Activated T-cell treated with anti-CD3 and anti-CD28 coated beads, Interleukin-2, amount 50 U/mL, for 1 hour (primary cell): ENCODE data around the gene KSR2.
"Not testable (repeated sequence)": the region's sequence is repeated elsewhere in the genome, so short reads cannot be mapped to it uniquely, and the experiment has no call there.

Experiments
- DNase-seq: peaks from one replicate; pipeline ENCODE4 v3.0.0-alpha.2; 2020

Gene KSR2

DNA sequence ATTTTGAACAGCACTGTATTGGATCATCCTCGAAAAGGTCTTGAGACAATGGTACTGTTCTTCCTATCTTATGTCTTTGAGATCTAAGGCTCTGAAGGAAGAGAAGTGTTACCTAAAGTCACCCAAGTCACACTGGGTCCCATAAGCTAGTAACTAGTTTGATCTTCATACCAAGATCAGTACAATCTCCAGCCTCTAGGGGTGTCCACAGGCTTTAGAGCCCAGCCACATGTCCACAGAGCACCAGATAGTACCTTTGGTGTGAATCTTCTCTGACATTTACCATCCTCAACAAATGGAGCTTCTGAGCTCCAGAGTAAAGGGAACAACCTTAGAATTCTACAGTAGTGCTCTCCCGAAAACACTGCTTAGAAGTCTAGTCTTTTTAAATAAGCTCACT, 78.7 kb downstream of the KSR2 start:
- DNase-seq, result no peak

DNA sequence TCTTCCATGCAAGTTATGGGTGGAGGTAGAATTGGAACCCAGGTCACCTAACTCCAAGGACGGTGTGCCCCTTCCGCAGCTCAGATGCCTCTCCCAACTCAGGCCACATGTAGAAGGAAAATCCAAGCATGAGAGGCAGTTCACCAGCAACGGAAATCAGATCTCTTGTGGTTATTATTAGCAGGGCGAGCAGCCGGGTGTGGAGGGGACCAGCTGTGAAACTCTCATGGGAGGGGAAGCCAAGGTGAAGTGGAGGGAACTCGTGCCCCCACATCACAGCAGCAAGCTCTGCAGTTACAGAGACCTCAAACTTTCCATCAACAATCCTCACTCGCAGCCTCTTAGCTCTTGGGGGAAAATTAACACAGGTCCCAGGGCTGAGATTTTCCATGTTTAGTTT, 79.7 kb downstream of the KSR2 start:
- no peak for DNase-seq

DNA sequence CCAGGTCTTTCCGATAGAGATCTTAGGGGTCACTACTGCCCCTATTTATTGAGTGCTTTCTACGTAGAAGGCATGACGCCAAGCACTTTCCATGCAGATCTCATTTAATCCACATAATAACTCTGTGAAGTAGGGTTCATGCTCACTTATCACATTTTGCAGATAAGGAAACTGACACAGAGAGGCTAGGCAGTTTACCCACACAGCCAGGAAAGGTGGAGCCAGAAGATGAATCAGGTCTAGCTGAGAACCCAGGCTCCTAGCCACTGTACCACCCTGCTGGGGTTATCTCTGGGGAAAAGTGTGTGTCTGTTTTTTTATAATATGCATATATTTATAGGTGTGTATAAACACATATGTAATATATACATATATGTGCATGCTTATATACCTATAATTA, 83.6 kb downstream of the KSR2 start:
- DNase-seq, result no peak

DNA sequence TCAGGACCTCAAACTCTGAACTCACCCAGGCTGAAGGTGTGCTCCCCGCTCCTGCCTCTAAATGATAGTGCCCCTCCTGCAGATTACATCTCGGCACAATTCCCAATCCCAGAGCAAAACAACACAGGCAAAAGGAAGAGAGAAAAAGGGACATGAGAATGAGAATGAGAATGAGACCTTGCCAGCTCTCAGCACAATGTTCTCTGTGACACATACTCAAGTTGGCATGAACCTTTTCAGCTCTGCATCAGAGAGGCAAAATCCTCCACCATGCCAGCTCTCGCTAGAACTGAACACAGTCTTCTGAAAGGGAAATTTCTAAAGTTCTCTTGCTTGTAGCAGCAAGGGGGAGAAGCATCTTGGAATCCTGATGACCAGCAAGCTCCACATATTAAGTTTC, 84.6 kb downstream of the KSR2 start:
- no peak for DNase-seq

DNA sequence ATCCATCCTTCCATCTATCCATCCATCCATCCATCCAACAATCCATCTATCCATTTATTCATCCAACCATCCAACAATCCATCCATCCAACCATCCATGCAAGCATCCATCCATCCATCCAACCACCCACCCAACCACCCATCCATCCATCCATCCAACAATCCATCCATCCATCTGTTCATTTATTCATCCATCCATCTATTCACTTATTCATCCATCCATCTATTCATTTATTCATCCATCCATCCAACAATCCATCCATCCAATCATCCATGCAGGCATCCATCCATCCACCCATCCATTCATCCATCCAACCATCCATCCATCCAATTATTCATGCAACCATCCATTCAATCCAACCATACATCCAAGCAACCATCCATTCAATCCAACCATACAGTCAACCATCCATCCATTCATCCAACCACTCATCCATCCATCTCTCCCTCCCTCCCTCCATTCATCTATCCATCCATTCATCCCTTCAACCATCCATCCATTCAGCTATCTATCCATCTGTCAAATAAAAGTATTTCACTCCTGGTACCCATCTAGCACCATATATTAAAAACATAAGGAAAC, 86.1 kb downstream of the KSR2 start:
- DNase-seq, result no peak

DNA sequence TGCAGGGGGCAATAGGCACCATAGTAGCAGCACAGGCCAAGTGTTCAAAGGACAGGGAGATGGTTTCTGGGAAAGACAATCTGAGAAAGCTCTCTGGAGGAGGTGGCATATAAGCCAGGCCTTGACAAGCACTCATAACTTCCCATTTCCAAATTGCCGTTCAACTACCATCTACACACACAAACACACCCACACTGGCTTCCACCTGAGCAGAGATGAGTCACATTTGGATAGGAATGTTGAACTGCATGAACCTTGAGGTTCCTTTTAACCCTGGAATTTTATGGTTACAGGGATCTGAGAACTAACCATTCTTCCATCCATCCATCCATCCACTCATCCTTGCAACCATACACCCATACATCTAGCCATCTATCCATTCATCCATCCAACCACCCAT, 86.6 kb downstream of the KSR2 start:
- no peak for DNase-seq

DNA sequence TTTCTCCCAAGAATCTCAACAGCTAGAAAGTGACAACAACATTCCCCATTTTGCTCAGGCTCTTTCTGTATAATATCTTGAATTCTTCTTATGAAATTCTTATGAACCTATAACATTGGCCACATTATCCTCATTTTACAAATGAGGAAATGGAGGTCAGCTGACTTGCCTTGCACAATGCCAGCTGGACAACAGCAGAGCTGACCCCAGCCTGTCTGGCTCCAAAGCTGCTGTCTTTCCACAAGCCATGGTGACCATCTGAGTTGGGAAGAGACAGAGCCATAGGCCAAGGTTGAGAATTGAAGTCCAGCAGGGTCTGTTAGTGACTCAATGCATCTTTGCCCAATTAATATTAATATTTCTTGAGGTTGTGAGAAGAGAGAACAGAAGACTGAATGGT, 87.3 kb downstream of the KSR2 start:
- DNase-seq, result no peak

DNA sequence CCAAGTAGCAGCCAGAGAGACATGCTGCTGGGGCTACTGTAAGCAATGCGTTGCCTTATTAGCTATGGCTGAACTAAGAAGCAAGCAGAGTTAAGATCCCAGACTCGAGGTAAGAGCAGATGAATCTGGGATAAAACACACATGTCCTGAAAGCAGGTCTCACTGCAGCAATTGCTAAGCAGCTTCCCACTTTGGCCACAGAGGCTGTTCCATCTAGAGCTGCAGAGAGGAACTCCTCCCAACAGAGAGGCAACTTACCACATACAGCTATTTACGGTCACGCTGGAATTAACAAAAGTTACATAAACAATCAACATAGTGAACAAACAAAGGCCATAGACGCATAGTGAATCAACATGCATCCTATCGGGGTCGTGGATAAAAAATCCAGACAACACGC, 90.2 kb downstream of the KSR2 start:
- no peak for DNase-seq

DNA sequence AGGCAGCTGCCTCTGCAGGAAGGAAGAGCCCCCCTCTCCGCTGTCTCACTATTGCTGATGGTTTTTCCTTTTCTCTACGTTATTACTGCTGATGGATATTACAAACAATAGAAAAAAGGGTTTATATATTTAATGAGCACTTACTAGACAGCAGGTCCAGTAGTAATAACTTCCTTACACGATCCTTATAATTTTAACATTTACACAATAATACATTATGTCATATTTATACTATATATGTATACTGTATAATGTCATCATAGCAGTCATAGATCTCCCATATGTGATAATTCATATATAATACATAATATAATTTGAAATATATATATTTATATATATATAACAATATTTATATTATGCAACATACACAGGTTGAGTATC, 92.4 kb downstream of the KSR2 start:
- DNase-seq, result no peak

DNA sequence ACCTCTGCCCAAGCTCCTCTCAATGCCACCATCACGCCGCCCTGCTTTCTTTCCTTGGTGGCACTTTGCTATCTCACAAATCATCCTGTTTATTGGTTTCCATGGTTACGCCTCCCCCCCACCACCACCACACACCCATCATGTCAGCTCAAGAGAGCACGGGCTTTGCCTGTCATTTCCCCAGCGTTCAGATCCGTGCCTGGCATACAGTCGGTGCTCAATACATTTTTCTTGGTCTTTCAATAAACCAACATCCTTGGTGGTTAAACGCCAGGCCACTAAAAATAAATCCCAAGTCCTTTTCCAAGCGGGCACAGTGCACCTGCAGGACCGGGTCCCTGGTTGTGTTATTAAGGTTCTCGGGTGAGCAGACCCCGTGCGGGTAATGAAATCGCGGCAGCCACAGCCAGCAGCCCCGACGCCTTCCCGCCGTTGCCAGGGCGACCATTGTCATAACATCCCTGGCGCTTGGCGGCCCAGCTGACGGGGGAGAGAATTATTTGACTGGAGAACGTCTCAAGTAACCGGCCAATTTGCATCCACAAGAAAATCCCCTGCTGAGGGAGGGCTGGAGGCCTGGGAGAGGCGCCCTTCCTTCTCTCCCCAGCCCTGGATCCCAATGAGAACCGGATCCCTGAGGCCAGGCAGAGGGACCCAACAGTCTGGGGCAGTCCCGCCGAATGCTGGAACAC, 92.9 kb downstream of the KSR2 start:
- peak; percentile 45 for DNase-seq

DNA sequence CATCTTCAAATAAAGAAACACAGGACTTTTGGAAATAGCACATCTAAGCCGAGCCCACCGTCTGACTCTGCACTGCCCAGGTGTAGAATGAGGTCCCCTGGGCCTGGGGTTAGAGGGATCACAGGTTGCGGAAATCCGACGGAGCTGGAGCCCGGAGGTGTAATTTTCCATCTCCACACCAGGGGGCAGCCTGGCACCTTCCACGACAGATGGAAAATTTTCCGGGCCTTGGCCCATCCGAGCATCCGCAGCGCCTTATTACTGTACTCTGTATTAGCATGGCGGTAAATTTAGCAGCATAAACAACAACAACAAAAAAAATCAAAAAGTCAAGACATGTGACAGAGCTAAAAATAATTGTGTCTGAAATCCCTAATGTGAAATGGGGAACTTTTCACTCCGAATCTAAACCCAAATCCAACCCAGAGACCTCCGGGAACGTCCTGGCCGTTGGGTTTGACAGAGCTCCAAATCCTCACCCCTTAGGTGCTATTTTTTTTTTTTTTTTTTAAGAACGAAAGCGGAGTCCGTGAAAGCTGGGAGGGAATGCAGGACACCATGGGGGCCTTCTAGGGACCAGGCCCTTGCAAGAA, 93.9 kb downstream of the KSR2 start:
- peak; percentile 72 for DNase-seq

DNA sequence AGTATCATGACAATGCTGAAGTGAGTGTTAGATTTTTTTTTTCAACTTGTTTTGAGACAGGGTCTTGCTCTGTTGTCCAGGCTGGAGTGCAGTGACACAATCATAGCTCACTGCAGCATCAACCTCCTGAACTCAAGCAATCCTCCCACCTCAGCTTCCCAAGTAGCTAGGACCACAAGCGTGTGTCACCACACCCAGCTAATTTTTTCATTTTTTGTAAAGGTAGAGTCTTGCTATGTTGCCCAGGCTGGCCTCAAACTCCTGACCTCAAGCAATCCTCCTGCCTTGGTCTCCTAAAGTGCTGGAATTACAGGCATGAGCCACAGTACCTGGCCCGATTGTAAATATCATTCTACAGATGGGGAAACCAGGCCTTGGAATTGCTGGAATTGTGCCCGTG, 94.6 kb downstream of the KSR2 start:
- not testable (repeated sequence) for DNase-seq

DNA sequence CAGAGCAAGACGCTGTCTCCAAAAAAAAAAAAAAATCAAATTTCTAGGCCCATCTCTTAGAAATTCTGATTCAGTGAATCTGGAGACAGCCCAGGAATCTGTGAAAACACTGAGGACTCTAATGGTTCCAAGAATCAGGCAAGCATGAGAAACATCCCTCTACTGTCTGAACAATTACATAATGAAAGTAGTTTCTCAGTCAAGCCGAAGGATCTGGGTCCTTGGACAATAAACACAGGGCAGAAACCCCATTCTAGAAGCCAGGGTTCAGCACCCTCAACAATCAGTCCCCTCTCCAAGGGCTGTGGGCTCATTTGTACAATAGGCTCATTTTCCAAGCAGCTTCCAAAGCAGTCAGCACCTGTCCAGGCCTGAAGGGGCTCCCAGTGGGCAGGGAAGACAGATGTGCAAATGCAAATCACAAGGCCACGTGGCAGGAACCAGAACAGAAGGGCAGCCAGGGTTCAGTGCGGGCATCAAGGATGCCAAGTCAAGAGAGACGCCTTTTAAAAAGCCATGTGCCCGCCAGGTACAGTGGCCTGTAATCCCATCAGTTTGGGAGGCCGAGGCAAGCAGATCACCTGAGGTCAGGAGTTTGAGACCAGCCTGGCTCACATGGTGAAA, 96.1 kb downstream of the KSR2 start:
- no peak for DNase-seq

DNA sequence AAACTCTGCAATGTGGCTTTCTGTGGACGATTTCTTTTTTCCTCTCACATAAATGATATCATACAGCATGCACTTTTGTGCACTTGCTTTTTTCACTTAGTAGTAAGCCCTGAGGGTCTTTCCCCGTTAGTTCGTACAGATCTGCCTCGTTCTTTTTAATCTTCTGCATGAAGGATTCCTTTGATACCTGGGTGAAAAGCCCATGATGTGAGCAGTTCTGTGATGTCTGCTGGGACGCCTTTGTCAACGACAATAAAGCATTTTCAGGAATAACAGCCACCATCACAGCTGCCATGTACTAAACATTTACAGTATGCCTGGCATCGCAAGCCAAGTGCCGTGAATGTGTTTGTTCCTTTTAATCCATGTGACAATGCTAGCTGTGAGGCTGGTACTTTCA, 99.2 kb downstream of the KSR2 start:
- no peak for DNase-seq

DNA sequence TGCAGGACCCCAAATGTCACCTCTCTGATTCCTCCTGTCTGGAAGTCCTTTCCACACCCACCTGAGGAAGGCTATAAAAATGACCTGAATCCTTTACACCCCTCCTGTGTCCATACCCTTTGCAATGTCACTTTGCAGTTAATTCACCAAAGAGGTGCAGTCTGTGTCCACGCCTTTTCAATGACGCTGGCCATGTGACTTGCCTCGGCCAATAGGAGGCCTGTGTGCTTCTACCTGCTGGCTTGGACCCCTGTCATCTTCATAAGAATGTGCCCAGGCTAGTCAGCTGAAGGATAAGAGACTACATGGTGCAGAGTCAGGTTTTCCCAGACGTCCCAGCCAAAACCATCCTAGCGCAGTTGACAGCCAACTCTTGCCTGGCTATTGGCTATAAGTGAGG, 101.4 kb downstream of the KSR2 start:
- no peak for DNase-seq

DNA sequence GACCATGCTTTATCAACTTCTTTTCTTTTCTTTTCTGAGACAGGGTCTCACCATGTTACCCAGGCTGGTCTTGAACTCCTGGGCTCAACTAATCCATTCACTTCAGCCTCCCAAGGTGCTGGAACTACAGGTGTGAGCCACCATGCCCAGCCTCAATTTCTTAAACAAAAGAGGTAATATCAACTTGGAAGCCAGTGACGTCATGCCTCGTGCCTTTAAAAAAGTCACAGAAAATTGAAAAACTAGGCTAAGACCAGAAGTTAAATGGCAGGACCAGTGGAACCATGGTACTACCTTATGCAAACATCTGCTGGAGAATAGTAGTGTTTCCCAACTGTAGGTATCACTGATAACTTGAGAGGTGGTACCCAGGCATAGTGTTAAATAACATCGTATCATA, 103.3 kb downstream of the KSR2 start:
- DNase-seq, result no peak

DNA sequence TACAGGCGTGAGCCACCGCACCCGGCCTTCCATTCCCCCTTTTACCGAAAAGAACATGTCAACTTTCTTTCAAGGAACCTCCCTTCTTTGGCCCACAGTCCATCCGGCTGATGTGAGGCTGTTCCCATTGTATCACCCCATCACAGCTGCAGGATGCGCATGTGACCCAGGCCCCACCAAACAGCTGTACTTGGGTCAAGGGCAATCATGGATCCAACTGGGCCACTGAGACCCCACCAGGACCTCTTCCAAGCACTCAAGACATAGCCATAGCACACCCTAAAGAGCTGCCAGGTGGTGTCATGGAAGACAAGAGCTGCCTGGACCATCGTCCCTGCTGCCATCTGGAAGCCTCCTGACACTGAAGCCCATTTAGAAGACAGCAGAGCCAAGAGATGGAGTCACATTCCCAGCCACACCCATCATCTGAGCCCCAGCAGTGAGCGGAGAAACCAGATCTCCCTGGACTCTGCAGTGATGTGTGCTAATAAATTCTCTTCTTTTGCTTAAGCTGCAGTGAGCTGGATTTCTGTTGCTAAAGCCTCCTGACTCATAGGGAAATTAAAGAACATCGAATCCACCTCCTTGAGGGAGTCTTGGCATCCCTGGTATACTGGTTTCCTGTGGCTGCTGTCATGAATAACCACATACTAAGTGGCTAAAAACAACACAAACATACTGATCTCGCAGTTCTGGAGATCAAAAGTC, 105.6 kb downstream of the KSR2 start:
- DNase-seq, result no peak

DNA sequence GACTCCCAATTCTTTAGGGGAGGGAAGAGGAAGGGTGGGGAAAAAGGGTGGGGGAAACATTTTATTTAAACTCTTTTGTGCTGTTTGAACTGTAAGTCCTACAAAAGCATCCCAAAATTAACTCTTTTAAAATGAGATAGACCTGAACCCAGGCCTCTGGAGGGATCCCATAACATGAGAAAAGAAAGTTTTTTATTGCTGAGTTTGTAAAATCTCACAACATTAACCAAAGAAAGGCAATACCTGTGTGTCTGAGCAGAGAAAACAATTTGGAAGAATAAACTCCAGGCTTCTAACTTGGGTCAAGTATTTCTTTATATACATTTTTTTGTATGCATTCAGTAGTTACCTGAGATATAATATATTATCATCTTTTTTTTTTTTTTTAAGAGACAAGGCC, 107.1 kb downstream of the KSR2 start:
- no peak for DNase-seq

DNA sequence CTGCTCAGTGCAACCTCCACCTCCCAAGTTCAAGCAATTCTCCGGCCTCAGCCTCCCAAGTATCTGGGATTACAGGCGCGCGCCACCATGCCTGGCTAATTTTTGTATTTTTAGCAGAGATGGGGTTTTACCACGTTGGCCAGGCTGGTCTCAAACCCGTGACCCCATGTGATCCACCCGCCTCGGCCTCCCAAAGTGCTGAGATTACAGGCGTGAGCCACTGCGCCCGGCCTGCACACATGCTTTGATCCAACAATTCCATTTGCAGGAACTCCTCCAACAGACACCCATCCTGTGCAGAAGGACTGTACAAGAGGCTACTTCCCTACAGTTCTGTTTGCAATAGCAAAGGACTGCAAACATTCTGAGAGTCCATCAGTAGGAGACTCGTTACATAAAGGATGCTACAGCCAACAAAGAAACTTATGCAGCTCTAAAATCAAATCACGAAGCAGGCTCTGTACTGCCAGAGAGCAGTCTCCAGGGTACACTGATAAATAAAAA, 108.0 kb downstream of the KSR2 start:
- not testable (repeated sequence) for DNase-seq

DNA sequence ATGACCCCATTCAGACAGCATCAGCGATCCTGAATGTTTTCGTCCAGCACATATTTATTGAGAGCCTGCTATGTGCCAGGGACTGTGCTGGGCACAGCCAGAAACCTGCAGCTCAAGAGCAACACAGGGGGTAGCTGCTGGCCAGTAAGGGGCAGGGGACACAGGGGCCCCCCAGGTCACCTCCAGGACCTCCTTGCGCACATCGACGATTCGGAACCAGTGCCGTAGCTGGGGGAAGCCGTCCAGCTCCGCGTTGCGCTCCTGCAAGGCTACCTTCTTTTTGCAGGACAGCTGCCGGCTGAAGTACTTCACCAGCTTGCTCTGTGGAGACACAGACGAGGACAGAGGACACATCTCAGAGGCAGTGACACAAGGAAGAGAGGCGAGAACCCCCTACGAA, 108.7 kb downstream of the KSR2 start:
- DNase-seq, result no peak

DNA sequence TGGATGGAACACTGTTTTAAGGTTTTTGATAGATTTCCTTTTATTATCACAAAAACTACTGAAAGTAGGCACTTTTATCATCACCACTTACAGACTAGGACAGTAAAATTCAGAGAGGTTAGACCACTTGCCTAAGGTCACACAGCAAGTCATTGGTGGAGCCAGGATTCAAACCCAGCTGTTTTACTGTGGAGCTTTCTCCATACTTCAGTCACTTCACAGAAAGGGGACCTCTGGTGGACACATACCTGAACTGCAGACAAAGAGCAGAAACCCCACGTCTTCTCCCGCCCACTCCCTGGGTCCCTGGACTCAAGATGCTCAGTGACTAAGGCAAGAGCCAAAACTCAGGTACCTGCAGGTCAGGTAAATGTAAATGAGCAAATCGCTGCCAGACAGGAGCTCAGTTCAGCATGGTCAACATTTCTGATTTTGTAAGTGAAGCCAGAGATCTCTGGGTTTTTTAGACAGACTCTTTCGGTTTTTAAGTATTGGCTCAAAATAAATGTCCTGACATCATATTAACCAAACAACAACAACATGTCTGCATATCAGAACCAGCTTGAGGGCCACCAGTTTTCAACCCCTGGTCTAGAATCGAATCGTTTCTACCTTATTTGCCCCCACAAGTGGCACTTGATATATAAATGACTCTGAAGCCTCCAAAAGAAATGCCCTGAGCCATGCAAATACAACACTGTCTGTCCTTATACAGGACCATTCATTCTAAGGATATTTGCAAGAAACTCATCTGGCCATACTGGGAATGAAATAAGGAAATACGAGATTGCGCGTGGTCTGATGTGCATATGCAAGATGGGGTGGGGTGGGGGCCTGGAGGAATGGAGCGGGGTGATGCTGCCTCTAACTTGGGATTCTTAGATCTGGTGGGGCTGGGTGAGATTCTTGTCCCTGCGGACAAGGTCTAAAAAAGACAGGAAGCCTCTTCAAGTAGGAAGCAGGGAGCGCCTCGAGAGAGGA, 110.9 kb downstream of the KSR2 start:
- DNase-seq, result peak; percentile 24

DNA sequence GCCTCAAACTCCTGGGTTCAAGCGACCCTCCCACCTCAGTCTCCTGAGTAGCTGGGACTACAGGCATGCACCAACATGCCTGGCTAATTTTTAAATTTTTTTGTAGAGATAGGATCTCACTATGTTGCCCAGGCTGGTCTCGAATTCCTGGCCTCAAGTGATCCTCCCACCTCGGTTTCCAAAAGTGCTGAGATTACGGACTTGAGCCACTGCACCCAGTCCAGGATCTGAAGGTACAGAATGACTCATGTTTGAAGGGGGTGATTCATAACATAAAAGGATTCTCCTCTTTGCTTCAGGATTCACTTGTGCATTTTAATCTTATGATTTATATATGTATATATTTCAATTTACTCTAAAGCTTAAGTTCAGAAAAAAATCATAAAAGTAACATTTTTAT, 111.7 kb downstream of the KSR2 start:
- DNase-seq, result not testable (repeated sequence)
